H1 (cell line): ENCODE measurements around the gene PPP3R2. TPM values are rescaled to one million over a fixed set of nuclear protein-coding genes. Genes with fewer than 3 reads are reported as not detected.

Experiments
- CTCF ChIA-PET: fragments of 300-600 bp; sonication (Branson Sonifier 250); formaldehyde crosslinking; loops from one replicate; lab custom pipeline; 2021; ENCODE audit not compliant: partially characterized antibody; lab: Charles Lee
- POLR2A ChIA-PET: fragments of 300-600 bp; sonication (Branson Sonifier 250); formaldehyde crosslinking; loops from one replicate; lab custom pipeline; 2021; ENCODE audit warnings: inconsistent platforms; ENCODE audit not compliant: partially characterized antibody; lab: Charles Lee
- DNase-seq, 2 experiments: peaks; one replicate each; pipeline versions ENCODE4 v3.0.0 to v3.0.0-alpha.2; 2010 to 2022; ENCODE audit warnings: low spot score in 2 of 2, low read depth in 1 of 2, mixed read lengths in 1 of 2
- FAIRE-seq: peaks from 2 replicates; lab custom pipeline; 2011; peaks lifted over from hg19 to GRCh38; lab: Jason Lieb, UNC
- H2AFZ ChIP-seq: 2 replicates; pipeline ENCODE4 v1.8.1; 2012; ENCODE audit warnings: low read length, inconsistent platforms
- H2AK5ac ChIP-seq: 2 replicates; pipeline ENCODE4 v1.6.1; 2013; ENCODE audit warnings: low read depth, low read length
- H2BK120ac ChIP-seq: replicated peaks from 2 replicates; pipeline ENCODE3; 2013; ENCODE audit warnings: low read depth, low read length, inconsistent platforms
- H2BK12ac ChIP-seq: 2 replicates; pipeline ENCODE4 v1.6.1; 2013; ENCODE audit warnings: low read depth, low read length
- H2BK15ac ChIP-seq: 2 replicates; pipeline ENCODE4 v1.6.1; 2013; ENCODE audit warnings: low read length
- H2BK20ac ChIP-seq: 2 replicates; pipeline ENCODE4 v1.6.1; 2013; ENCODE audit warnings: low read length
- H2BK5ac ChIP-seq: 2 replicates; pipeline ENCODE4 v1.6.1; 2013; ENCODE audit warnings: low read depth, low read length
- H3K14ac ChIP-seq: 2 replicates; pipeline ENCODE4 v1.6.1; 2013; ENCODE audit warnings: inconsistent platforms; ENCODE audit not compliant: insufficient read length
- H3K18ac ChIP-seq: 2 replicates; pipeline ENCODE4 v1.6.1; 2013; ENCODE audit warnings: low read length; ENCODE audit errors: extremely low read depth
- H3K23ac ChIP-seq: 2 replicates; pipeline ENCODE4 v1.6.1; 2013; ENCODE audit warnings: inconsistent platforms; ENCODE audit not compliant: insufficient read length
- H3K23me2 ChIP-seq: 2 replicates; pipeline ENCODE4 v1.6.1; 2013; ENCODE audit warnings: low read depth, low read length
- H3K27ac ChIP-seq: 2 replicates; pipeline ENCODE4 v1.6.1; 2011; ENCODE audit warnings: low read depth, low read length, inconsistent platforms
- H3K27me3 ChIP-seq, 4 experiments: replicated peaks in 1 of 4; 1 replicate in 1 of 4; 2 replicates in 3 of 4; pipeline versions ENCODE4 v1.6.1 to v1.8.1; 2011 to 2013; ENCODE audit warnings: low read length in 3 of 4, mild to moderate bottlenecking in 3 of 4, inconsistent platforms in 2 of 4, mixed read lengths in 2 of 4, moderate library complexity in 1 of 4; ENCODE audit not compliant: control insufficient read depth in 3 of 4, insufficient read depth in 3 of 4; ENCODE audit errors: extremely low read depth in 1 of 4
- H3K36me3 ChIP-seq, 4 experiments: 2 replicates each; pipeline versions ENCODE4 v1.6.1 to v1.8.1; 2011 to 2013; ENCODE audit warnings: mild to moderate bottlenecking in 4 of 4, low read length in 3 of 4, moderate library complexity in 2 of 4, control low read depth in 1 of 4, inconsistent platforms in 1 of 4; ENCODE audit not compliant: insufficient read depth in 4 of 4, control insufficient read depth in 2 of 4
- H3K4ac ChIP-seq: replicated peaks from 2 replicates; pipeline ENCODE3; 2013; ENCODE audit warnings: low read length, low read depth, mixed read lengths, inconsistent platforms; ENCODE audit not compliant: insufficient read length
- H3K4me1 ChIP-seq, 4 experiments: replicated peaks in 1 of 4; 1 replicate in 1 of 4; 2 replicates in 3 of 4; pipeline versions ENCODE4 v1.6.1 to v1.8.1; 2011 to 2013; ENCODE audit warnings: low read length in 3 of 4, inconsistent platforms in 2 of 4, mixed read lengths in 1 of 4; ENCODE audit not compliant: insufficient read depth in 4 of 4, control insufficient read depth in 3 of 4
- H3K4me2 ChIP-seq, 2 experiments: 2 replicates each; pipeline versions ENCODE4 v1.6.1 to v1.8.1; 2011 to 2013; ENCODE audit warnings: low read depth in 2 of 2, low read length in 2 of 2, control low read depth in 1 of 2, inconsistent platforms in 1 of 2, mild to moderate bottlenecking in 1 of 2; ENCODE audit not compliant: insufficient read depth in 1 of 2
- H3K4me3 ChIP-seq, 4 experiments: fragments of 200-600, 300-600 bp in 1 of 4; sonication (generic), shearing (Covaris generic), sonication (Bioruptor Twin) in 1 of 4; 2 replicates each; pipeline versions ENCODE4 v1.5.1 to v1.8.1; 2011 to 2016; ENCODE audit warnings: low read length in 4 of 4, low read depth in 3 of 4, control low read depth in 2 of 4, inconsistent platforms in 2 of 4, mild to moderate bottlenecking in 2 of 4, mixed read lengths in 1 of 4, moderate library complexity in 1 of 4; ENCODE audit not compliant: insufficient read depth in 2 of 4; ENCODE audit errors: extremely low read depth in 1 of 4
- H3K56ac ChIP-seq: replicated peaks from 2 replicates; pipeline ENCODE3; 2013; ENCODE audit warnings: low read depth, mild to moderate bottlenecking, mixed read lengths, low read length, inconsistent platforms; ENCODE audit not compliant: insufficient read length
- H3K79me1 ChIP-seq: 2 replicates; pipeline ENCODE4 v1.6.1; 2013; ENCODE audit warnings: low read depth, low read length, control low read depth
- H3K79me2 ChIP-seq, 2 experiments: 2 replicates each; pipeline versions ENCODE4 v1.6.1 to v1.8.1; 2012 to 2013; ENCODE audit warnings: low read length in 2 of 2, mild to moderate bottlenecking in 2 of 2, inconsistent platforms in 1 of 2; ENCODE audit not compliant: insufficient read depth in 2 of 2, control insufficient read depth in 1 of 2
- H3K9ac ChIP-seq, 4 experiments: replicated peaks in 1 of 4; 1 replicate in 1 of 4; 2 replicates in 3 of 4; pipeline versions ENCODE4 v1.6.1 to v1.8.1; 2011 to 2013; ENCODE audit warnings: low read depth in 3 of 4, low read length in 3 of 4, control low read depth in 2 of 4, mild to moderate bottlenecking in 2 of 4, moderate library complexity in 2 of 4, inconsistent platforms in 1 of 4; ENCODE audit errors: extremely low read depth in 1 of 4
- H3K9me3 ChIP-seq, 2 experiments: 2 replicates each; pipeline versions ENCODE4 v1.6.1 to v1.8.1; 2012 to 2013; ENCODE audit warnings: mild to moderate bottlenecking in 2 of 2, moderate library complexity in 2 of 2, control low read depth in 1 of 2, inconsistent platforms in 1 of 2, low read depth in 1 of 2, low read length in 1 of 2, mixed read lengths in 1 of 2; ENCODE audit not compliant: insufficient read depth in 2 of 2
- H4K20me1 ChIP-seq, 2 experiments: replicated peaks in 1 of 2; 2 replicates each; pipeline versions ENCODE3 to v1.8.1; 2011 to 2013; ENCODE audit warnings: inconsistent platforms in 2 of 2, low read length in 2 of 2, mild to moderate bottlenecking in 1 of 2; ENCODE audit not compliant: insufficient read depth in 2 of 2, control insufficient read depth in 1 of 2
- H4K5ac ChIP-seq: 2 replicates; pipeline ENCODE4 v1.6.1; 2013; ENCODE audit warnings: low read length, low read depth, mixed read lengths, inconsistent platforms; ENCODE audit not compliant: insufficient read length
- H4K8ac ChIP-seq: 2 replicates; pipeline ENCODE4 v1.8.0; 2013; ENCODE audit warnings: mild to moderate bottlenecking, moderate library complexity, low read length, inconsistent platforms; ENCODE audit not compliant: insufficient read depth; ENCODE audit errors: extremely low read depth
- H4K91ac ChIP-seq: replicated peaks from 2 replicates; pipeline ENCODE3; 2013; ENCODE audit warnings: low read length, mixed read lengths, inconsistent platforms; ENCODE audit not compliant: insufficient read length
- GABPA ChIP-seq: IDR thresholded peaks from 2 replicates; pipeline ENCODE4 v1.6.1; 2011; ENCODE audit warnings: mild to moderate bottlenecking, low read length, moderate library complexity, borderline replicate concordance; ENCODE audit not compliant: insufficient read depth
- JUN ChIP-seq: IDR thresholded peaks from 2 replicates; pipeline ENCODE4 v1.6.1; 2011; ENCODE audit warnings: low read depth, mild to moderate bottlenecking, improper control_type of control experiment, low read length
- YY1 ChIP-seq: IDR thresholded peaks from 2 replicates; pipeline ENCODE4 v1.6.1; 2011; ENCODE audit warnings: low read depth, mild to moderate bottlenecking, low read length
- WGBS, 2 experiments: shearing (Covaris generic) in 1 of 2; methylation state at CpG; one replicate each; pipeline versions ENCODE4 v1.1.6 to v1.1.7; 2013 to 2015; ENCODE audit warnings: low lambda C conversion rate in 2 of 2, mixed read lengths in 2 of 2, inconsistent platforms in 1 of 2, low coverage in 1 of 2, missing lambda C conversion rate in 1 of 2; ENCODE audit not compliant: insufficient replicate concordance in 2 of 2, insufficient coverage in 1 of 2, insufficient read length in 1 of 2; ENCODE audit errors: extremely low coverage in 1 of 2, missing lambda C conversion rate in 1 of 2; 5-methylcytosine and 5-hydroxymethylcytosine counted together
- polyA plus RNA-seq, 7 experiments: library from polyadenylated mRNA; depleted of rRNA in 3 of 7; stranded (reverse) in 5 of 7; unstranded in 2 of 7; fragments of >200 nt in 5 of 7; fragments of 200-250 nt in 2 of 7; gene quantifications; 1 replicate in 5 of 7; 2 replicates in 1 of 7; 4 replicates in 1 of 7; pipeline versions ENCODE4 v1.2.1 to v1.2.3, GENCODE V29; 2011 to 2013; ENCODE audit warnings: missing spikeins in 2 of 7, mixed read lengths in 2 of 7
- total RNA-seq: library from RNA; stranded (reverse); fragmentation: NEBNext Ultra II Directional; extraction: Animal tissue kit (Norgen Biotek cat#: 25700); gene quantifications from 2 replicates; pipeline ENCODE4 v1.2.1, GENCODE V29; 2021

The PPP3R2 gene
- total and polyA plus RNA-seq, 2 of the 8 experiments (the other 6 are each of a cell fraction or from before 2014, with no cell fraction given) = not detected

- Histone ChIP-seq H3K18ac (no peak overlapping the region), H2AFZ (no peak overlapping the region), H2BK120ac (no peak overlapping the region), H4K8ac (no peak overlapping the region), H2BK20ac (no peak overlapping the region), H3K9me3 (no peaks in the 10 kb centered on the region), H3K27ac (no peak overlapping the region), H3K23me2 (no peaks in the 10 kb centered on the region; the same call in 1 of the 2 replicates), H3K23ac (no peak overlapping the region), H2BK15ac (no peak overlapping the region), H3K36me3 (no peaks in the 10 kb centered on the region), H3K27me3 (no peaks in the 10 kb centered on the region), H3K79me1 (no peaks in the 10 kb centered on the region), H4K20me1 (no peaks in the 10 kb centered on the region), H3K79me2 (no peaks in the 10 kb centered on the region), H3K4ac (no peak overlapping the region), H2BK12ac (no peak overlapping the region), H3K14ac (no peak overlapping the region), H4K91ac (no peak overlapping the region), H3K4me2 (no peak overlapping the region), H3K4me3 (no peak overlapping the region), H2AK5ac (no peak overlapping the region), H3K9ac (no peak overlapping the region), H3K4me1 (peaks cover 1 to 8% (median 6%) of the 10 kb centered on the region in 4 experiments; a peak in 6 of 7 replicates), H4K5ac (no peak overlapping the region), H2BK5ac (no peak overlapping the region), H3K56ac (no peak overlapping the region)
- ChIA-PET CTCF (interaction anchor here (1.0 to 1.2 kb wide), 2 partner anchors 14 to 129 kb away, joined by 3 to 4 read pairs; no protein-coding TSS in a partner anchor), POLR2A (no interaction called here)
- FAIRE-seq (no peak), DNase-seq (no peak)
- 88% methylated on average over 4 of the region's 4 CpGs; no CpG with 5 or more reads in 1 of the 2 experiments for WGBS, 2 experiments
- no peak for TF ChIP-seq YY1
- no peak for TF ChIP-seq JUN
- no peak for TF ChIP-seq GABPA
These were observed 7.3 kb downstream of the PPP3R2 start for GRCh38 chr9:101587332-101588043.
